ENCODE measurements around the gene LSMEM2. TPM values are rescaled to one million over a fixed set of nuclear protein-coding genes. Genes with fewer than 3 reads are reported as not detected.

Gene LSMEM2
- total RNA-seq, 4 donors from 2014 or later: 0.90 to 1.5 TPM; not detected in 2

DNA sequence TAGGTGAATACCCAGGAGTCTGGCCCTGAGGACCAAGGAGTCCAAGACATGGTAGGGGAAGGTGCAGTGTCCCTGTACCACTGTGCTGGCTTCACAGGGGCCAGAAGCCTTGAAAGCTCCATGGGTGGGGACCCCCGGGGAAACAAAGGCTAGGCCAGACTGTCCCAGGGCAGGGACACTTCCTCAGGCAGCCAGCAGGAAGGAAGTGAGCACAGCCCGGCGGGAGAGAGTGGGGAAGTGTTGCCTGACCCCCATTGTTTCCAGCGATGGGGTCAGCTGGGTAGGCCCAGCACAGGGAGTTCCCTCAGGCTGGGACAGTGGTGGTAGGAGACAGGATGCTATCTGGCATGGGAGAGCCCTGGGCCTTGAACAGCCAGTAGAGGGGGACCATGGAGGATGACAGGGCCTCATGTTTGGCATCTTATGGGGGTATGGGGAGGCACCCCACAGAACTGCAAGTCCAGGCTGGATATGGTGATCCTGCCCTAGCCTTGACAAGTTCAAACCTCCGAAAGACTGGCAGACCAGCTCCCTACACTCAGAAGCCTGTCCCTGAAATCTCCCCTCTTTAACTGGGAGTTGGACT lies 44.8 kb downstream of the LSMEM2 start:
- no peak for TF ChIP-seq POLR2A (IDR thresholded peaks at IDR 0.05)
- TF ChIP-seq, protein P1, sequence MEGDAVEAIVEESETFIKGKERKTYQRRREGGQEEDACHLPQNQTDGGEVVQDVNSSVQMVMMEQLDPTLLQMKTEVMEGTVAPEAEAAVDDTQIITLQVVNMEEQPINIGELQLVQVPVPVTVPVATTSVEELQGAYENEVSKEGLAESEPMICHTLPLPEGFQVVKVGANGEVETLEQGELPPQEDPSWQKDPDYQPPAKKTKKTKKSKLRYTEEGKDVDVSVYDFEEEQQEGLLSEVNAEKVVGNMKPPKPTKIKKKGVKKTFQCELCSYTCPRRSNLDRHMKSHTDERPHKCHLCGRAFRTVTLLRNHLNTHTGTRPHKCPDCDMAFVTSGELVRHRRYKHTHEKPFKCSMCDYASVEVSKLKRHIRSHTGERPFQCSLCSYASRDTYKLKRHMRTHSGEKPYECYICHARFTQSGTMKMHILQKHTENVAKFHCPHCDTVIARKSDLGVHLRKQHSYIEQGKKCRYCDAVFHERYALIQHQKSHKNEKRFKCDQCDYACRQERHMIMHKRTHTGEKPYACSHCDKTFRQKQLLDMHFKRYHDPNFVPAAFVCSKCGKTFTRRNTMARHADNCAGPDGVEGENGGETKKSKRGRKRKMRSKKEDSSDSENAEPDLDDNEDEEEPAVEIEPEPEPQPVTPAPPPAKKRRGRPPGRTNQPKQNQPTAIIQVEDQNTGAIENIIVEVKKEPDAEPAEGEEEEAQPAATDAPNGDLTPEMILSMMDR (IDR thresholded peaks at IDR 0.05): peak in 1 of 4 experiments; percentile 21
- H3K27ac ChIP-seq: peak overlapping the region; percentile 95 to 96
- H3K27me3 ChIP-seq: no peaks in the 10 kb centered on the region
- no peak overlapping the region for H3K4me3 ChIP-seq
- H3K4me1 ChIP-seq: peaks cover 0 to 27% of the 10 kb centered on the region in 2 donors
- no peaks in the 10 kb centered on the region for H3K9me3 ChIP-seq
- no peaks in the 10 kb centered on the region for H3K36me3 ChIP-seq
- DNase-seq: peak; percentile 43 to 72
- intact Hi-C loops (cut with DNase I; ENCODE audit: low total_unique reads): no loop called here

DNA sequence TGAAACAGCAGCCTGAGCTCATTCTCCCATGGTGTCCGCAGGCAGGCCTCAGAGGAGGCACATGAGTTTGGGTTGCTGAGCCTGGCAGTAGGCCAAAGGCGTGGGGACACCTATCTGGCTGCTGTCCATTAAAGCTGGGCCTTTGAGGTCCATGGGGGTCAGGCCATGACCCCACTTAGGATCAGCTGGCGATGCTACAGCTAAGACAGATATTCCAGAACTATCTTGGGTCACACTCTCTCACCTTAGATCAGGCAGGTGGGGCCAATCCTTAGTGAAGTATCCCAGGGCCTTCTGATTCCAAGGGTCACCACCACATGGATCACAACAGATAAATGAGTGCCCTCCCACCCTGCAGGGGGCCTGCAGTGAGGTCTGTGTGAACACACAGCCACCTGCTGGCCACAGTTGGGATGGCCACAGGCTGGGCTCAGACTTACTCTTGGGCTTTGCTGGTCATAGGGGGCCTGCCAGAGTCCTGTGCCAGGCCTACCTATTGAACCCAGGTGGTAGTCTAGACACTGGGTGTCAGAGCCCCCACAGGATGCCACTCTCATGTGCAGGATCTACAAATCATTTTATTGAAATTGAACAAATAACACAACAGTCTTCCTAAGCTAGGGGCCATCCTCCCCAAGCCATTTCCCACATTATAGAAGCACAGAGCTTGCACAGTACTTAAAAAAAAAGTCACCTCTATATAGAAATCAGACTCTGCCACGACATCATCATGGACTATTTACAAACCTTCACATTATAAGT lies 45.6 kb downstream of the LSMEM2 start:
- Histone ChIP-seq H3K36me3 (no peaks in the 10 kb centered on the region), H3K4me3 (no peak overlapping the region), H3K4me1 (peaks cover 0 to 19% of the 10 kb centered on the region in 2 donors), H3K27me3 (no peaks in the 10 kb centered on the region), H3K9me3 (no peaks in the 10 kb centered on the region), H3K27ac (peak overlapping the region; percentile 95 to 96)
- intact Hi-C loops (cut with DNase I; ENCODE audit: low total_unique reads): no loop called here
- TF ChIP-seq, protein P1 (IDR thresholded peaks at IDR 0.05): peak; percentile 71 to 86 (median 75)
- TF ChIP-seq POLR2A (IDR thresholded peaks at IDR 0.05): no peak
- peak; percentile 66 for DNase-seq

DNA sequence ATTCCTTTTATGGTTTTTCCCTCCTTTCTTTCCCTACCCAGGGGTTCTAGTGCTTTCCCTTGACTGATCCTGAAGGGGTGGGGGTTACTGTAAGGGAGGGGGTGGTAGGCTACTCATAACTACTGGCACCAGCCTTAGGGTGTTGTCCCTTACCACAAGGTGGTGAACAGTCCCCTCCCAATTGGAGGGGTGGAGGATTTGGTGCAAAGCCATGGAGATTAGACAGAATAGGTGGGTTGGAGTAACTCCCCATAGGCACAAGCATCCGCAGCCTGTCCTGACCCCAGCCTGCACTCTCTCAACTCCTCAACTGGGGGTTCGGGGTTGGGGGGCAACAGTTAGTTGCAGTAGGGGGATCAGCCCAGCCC lies 46.2 kb downstream of the LSMEM2 start:
- H3K27me3 ChIP-seq: no peaks in the 10 kb centered on the region
- TF ChIP-seq, protein P1 (IDR thresholded peaks at IDR 0.05): no peak
- TF ChIP-seq POLR2A (IDR thresholded peaks at IDR 0.05): no peak
- peak overlapping the region; percentile 95 to 96 for H3K27ac ChIP-seq
- no peak overlapping the region for H3K4me3 ChIP-seq
- H3K9me3 ChIP-seq: no peaks in the 10 kb centered on the region
- intact Hi-C loops (cut with DNase I; ENCODE audit: low total_unique reads): no loop called here
- DNase-seq: no peak
- peaks cover 0 to 16% of the 10 kb centered on the region in 2 donors for H3K4me1 ChIP-seq
- no peaks in the 10 kb centered on the region for H3K36me3 ChIP-seq

GRCh38 chr3:50325497-50326181 lies 46.8 kb downstream of the LSMEM2 start:
- peaks cover 0 to 13% of the 10 kb centered on the region in 2 donors for H3K4me1 ChIP-seq
- intact Hi-C loops (cut with DNase I; ENCODE audit: low total_unique reads): no loop called here
- peak overlapping the region; percentile 95 to 96 for H3K27ac ChIP-seq
- H3K9me3 ChIP-seq: no peaks in the 10 kb centered on the region
- DNase-seq: no peak
- no peaks in the 10 kb centered on the region for H3K27me3 ChIP-seq
- H3K36me3 ChIP-seq: no peaks in the 10 kb centered on the region
- TF ChIP-seq, protein P1 (IDR thresholded peaks at IDR 0.05): no peak
- TF ChIP-seq POLR2A (IDR thresholded peaks at IDR 0.05): no peak
- no peak overlapping the region for H3K4me3 ChIP-seq

DNA sequence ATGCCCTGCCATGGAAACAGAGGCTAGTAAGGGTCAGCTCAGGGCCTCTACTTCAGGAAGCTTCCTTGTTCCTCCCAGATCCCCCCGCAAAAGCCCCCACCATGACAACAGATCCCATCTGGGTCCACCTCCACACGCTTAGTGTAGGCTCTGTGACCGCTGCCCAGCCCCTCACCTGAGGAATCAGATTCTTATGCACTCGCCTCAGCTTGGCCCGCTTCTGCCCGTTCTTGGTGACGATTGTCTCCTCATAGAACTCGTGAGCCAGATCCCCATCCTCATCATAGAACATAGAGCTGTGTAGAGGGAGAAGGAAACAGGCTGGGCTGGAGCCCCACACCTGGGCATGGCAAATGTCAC lies 47.3 kb downstream of the LSMEM2 start:
- intact Hi-C loops (cut with DNase I; ENCODE audit: low total_unique reads): no loop called here
- peak in 1 of 2 donors; percentile 19 for DNase-seq
- Histone ChIP-seq H3K27ac (peak overlapping the region in 1 of 2 donors; percentile 95), H3K4me3 (no peak overlapping the region), H3K4me1 (peaks cover 0 to 13% of the 10 kb centered on the region in 2 donors), H3K36me3 (no peaks in the 10 kb centered on the region), H3K9me3 (no peaks in the 10 kb centered on the region), H3K27me3 (no peaks in the 10 kb centered on the region)
- TF ChIP-seq, protein P1 (IDR thresholded peaks at IDR 0.05): no peak
- TF ChIP-seq POLR2A (IDR thresholded peaks at IDR 0.05): no peak

Data from uterus (tissue), 4 donors.